Measurements from ENCODE around the gene CYYR1. TPM values are rescaled to one million over a fixed set of nuclear protein-coding genes. Genes with fewer than 3 reads are reported as not detected.
A peak's percentile ranks its signal among the peaks of the same experiment; 100 is the strongest.

The CYYR1 gene
- polyA plus RNA-seq, 2 of the 4 experiments (the other 2 are of a cell fraction): not detected

DNA sequence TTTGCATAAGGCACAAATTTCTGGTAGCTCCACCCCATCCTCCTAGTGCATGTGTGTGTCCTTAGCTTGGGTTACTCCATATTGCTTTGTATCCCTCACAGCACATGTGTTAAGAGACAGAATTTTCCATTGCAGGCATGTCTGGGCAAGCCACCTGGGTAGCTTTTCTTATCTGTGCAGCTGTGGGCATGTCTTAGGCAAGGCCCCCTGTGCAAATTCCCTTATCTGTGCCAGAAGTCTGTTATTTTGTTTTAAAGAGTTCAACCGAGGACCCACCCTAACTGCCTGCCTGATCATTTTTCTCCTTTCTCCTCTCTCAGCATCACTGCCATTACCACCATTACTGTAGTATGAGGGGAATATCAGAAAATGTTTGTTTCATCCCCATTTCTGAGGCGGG lies 131.9 kb downstream of the CYYR1 start:
- Histone ChIP-seq H3K27ac (no peak overlapping the region), H3K4me2 (no peak overlapping the region), H3K9me3 (no peaks in the 10 kb centered on the region), H3K4me3 (no peak overlapping the region), H3K4me1 (no peaks in the 10 kb centered on the region)
- FAIRE-seq: no peak
- ChIA-PET CTCF (interaction anchor here (0.6 to 1.5 kb wide), 2 partner anchors 11 to 22 kb away, joined by 4 read pairs; no protein-coding TSS in a partner anchor), POLR2A (no interaction called here)
- WGBS (ENCODE audit: missing lambda C conversion rate): 38% methylated on average over 2 of the region's 2 CpGs
- no peak for ATAC-seq
- no peak for DNase-seq (ENCODE audit: low read depth in 1 of 2, low spot score in 1 of 2)
- TF ChIP-seq RARB (CRISPR knock-in tag; IDR thresholded peaks at IDR 0.05) (no peak), HES2 (IDR thresholded peaks at IDR 0.05) (no peak), ZFP36 (IDR thresholded peaks at IDR 0.05; ENCODE audit: borderline replicate concordance, partially characterized antibody) (peak; percentile 65), BHLHE40 (IDR thresholded peaks at IDR 0.05; ENCODE audit: low read depth, low read length) (no peak)
- TF ChIP-seq, protein P1, sequence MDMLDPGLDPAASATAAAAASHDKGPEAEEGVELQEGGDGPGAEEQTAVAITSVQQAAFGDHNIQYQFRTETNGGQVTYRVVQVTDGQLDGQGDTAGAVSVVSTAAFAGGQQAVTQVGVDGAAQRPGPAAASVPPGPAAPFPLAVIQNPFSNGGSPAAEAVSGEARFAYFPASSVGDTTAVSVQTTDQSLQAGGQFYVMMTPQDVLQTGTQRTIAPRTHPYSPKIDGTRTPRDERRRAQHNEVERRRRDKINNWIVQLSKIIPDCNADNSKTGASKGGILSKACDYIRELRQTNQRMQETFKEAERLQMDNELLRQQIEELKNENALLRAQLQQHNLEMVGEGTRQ (IDR thresholded peaks at IDR 0.05): no peak

DNA sequence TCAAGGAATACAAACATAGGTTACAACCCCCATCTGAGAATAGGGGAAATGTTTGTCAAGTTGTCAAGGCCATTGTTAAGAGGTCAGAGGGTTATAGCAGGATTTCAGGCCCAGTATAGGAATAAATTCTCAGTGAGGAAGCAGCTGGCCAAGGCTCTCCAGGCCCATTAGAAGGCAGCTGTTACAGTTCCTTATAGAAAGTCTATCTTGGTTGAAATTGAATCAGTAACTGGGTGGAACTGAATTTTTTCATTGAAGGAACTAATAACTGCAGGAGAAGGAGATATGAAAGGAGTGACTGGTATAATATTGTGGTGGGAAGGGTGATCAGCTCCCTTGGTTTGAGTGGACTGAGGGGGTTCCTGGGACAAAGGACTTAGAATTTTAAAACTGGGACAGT lies 134.1 kb downstream of the CYYR1 start:
- CTCF ChIA-PET: interaction anchor here (1.1 kb wide), 1 partner anchor 12 kb away, joined by 3 read pairs; no protein-coding TSS in a partner anchor
- no peak for TF ChIP-seq KDM5A (IDR thresholded peaks at IDR 0.05)
- TF ChIP-seq REST (IDR thresholded peaks at IDR 0.05): no peak
- TF ChIP-seq FOSB (CRISPR knock-in tag; IDR thresholded peaks at IDR 0.05): no peak
- no peak for TF ChIP-seq EP300 (IDR thresholded peaks at IDR 0.05)
- TF ChIP-seq, protein P2, sequence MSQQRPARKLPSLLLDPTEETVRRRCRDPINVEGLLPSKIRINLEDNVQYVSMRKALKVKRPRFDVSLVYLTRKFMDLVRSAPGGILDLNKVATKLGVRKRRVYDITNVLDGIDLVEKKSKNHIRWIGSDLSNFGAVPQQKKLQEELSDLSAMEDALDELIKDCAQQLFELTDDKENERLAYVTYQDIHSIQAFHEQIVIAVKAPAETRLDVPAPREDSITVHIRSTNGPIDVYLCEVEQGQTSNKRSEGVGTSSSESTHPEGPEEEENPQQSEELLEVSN (IDR thresholded peaks at IDR 0.05; ENCODE audit: borderline replicate concordance, low read depth): no peak
- TF ChIP-seq PHF8 (IDR thresholded peaks at IDR 0.05; ENCODE audit: borderline replicate concordance, low read depth): no peak
- TF ChIP-seq RAD21 (conservative IDR thresholded peaks at IDR 0.05 in 1 of 2, IDR thresholded peaks at IDR 0.05 in 1 of 2): no peak
- TF ChIP-seq TFCP2L1 (CRISPR knock-in tag; IDR thresholded peaks at IDR 0.05): no peak
- TF ChIP-seq FOXS1 (CRISPR knock-in tag; IDR thresholded peaks at IDR 0.05): no peak
- no peak for TF ChIP-seq POLR2AphosphoS2 (conservative IDR thresholded peaks at IDR 0.05; ENCODE audit: low read length)
- TF ChIP-seq BHLHE40 (IDR thresholded peaks at IDR 0.05; ENCODE audit: low read depth, low read length): no peak
- TF ChIP-seq HDAC2 (IDR thresholded peaks at IDR 0.05): no peak
- TF ChIP-seq SREBF2 (IDR thresholded peaks at IDR 0.05): no peak
- no peak for TF ChIP-seq MAFK (IDR thresholded peaks at IDR 0.05; ENCODE audit: partially characterized antibody)
- TF ChIP-seq CTCF (IDR thresholded peaks at IDR 0.05): no peak
- TF ChIP-seq ZC3H11A (IDR thresholded peaks at IDR 0.05): no peak
- no peak for TF ChIP-seq HOXB5 (CRISPR knock-in tag; IDR thresholded peaks at IDR 0.05)
- no peak for TF ChIP-seq ESRRA (IDR thresholded peaks at IDR 0.05; ENCODE audit: borderline replicate concordance, low read length)
- FAIRE-seq (no peak), DNase-seq (ENCODE audit: low read depth in 1 of 2, low spot score in 1 of 2) (no peak), ATAC-seq (no peak)
- no peaks in the 10 kb centered on the region for H3K9me3 ChIP-seq
- POLR2A ChIA-PET: no interaction called here
- H3K4me3 ChIP-seq: no peak overlapping the region
- no peaks in the 10 kb centered on the region for H3K4me1 ChIP-seq
- H3K4me2 ChIP-seq: no peak overlapping the region
- no peak overlapping the region for H3K27ac ChIP-seq

Measured in A549 (cell line).